Renal pelvis (tissue), 4 donors: ENCODE results near the gene DDX39A. TPM values are rescaled to one million over a fixed set of nuclear protein-coding genes. Genes with fewer than 3 reads are reported as not detected.
"Not testable (repeated sequence)": the region's sequence is repeated elsewhere in the genome, so short reads cannot be mapped to it uniquely, and the experiment has no call there.

Experiments used
- DNase-seq: peaks from one replicate; pipeline ENCODE4 v3.0.0-alpha.2; 2013
- polyA plus RNA-seq, 3 donors: library from polyadenylated mRNA; unstranded; fragments of 120-200 nt; gene quantifications; one replicate each; pipeline ENCODE4 v1.2.1, GENCODE V29; 2013; ENCODE audit not compliant: insufficient read length in 3 of 3

The DDX39A gene
- polyA plus RNA-seq, 3 donors = 54.0 to 67.7 (median 65.9) TPM

DNA sequence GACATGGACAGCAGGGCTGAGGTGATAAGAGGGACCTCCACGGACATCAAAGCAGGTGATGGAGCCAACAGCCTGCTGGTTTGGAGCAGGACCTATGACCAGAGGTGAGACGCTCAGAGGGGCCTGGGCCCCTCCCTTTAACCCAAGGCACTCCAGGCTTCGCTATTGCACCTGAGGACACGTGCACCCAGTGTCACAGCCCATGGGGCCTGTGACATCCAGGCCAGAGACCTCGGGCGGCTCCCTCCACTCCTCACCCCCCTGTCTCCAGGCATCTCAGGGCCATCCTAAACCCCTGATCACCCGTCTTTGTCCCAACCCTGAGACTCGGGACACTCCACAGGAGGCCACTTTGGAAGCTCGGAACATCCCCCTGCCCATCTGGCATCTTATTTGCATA, 25.0 kb downstream of the DDX39A start:
- no peak for DNase-seq

DNA sequence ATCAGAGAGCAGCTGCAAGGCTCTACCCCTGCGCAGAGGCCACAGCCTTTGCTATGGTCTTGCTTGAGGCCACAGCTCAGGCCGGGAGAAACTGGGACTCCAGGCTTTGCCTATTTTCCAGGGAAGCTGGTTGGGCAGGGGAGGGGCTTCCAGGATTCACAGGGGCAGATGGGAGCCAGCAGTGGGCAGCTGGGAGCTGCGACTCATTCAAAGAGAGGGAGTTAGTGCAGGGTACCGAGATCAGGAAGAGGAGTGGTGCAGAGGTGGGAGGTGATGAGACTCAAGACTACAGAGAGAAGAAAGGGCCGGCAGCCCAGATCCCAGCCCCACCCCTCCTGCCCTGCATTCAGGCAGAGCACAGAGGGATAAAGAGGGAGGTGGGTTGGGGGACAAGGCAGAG, 25.8 kb downstream of the DDX39A start:
- no peak for DNase-seq

DNA sequence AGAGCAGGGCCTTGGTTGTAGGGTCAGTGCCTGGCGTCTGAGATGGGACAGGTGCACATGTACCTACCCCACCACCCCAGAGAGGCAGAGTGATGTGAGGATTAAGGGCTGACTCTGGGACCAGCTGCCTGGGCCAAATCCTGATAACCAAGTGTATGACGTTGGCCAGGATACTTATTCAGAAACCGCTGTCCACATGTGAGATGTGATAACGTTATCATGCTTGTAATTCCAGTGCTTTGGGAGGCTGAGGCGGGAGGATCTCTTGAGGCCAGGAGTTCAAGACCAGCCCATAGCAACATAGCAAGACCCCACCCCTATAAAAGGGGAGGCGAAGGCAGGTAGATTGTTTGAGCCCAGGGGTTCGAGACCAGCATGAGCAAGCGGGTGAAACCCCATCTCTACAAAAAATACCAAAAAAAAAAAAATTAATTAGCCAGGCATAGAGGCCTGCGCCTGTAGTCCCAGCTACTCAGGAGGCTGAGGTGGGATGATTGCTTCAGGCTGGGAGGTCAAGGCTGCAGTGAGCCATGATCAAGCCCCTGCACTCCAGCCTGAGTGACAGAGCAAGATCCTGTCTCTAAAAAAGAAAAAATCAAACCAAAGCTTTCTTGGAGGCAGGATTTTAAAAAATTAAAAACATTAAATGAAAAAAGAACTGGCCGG, 27.9 kb downstream of the DDX39A start:
- no peak for DNase-seq

DNA sequence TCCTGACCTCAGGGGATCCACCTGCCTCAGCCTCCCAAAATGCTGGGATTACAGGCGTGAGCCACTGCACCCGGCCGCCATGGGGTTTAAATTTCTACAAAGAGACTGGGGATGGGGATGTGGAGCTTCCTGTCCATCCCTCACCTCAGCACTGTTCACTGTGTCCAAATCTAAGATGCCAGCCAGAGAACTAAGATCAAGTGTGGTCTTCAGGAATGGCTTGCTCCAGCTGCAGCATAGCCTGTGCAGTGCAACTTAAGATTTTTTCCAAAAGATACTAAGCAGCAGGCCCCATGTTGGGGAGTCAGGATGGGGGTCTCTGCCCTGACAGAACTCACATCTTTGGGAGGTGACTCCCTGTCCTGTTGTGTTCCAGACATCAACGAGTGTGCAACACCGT, 28.6 kb downstream of the DDX39A start:
- no peak for DNase-seq

DNA sequence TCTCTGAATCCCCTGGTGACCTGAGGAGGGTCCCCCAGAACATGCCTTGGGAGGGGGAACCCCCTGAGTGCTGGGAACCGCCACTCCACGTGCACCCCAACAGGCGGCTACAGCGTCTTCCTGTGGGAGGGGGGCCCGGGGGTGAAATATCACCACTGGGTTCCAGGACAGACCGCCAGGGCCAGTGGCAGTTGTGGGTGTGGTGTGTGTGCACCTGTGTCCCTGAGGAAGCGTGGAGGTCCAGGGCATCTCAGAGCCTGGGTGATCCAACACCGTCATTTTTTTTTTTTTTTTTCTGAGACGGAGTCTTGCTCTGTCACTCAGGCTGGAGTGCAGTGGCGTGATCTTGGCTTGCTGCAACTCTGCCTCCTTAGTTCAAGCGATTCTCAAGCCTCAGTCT, 33.6 kb downstream of the DDX39A start:
- no peak for DNase-seq

DNA sequence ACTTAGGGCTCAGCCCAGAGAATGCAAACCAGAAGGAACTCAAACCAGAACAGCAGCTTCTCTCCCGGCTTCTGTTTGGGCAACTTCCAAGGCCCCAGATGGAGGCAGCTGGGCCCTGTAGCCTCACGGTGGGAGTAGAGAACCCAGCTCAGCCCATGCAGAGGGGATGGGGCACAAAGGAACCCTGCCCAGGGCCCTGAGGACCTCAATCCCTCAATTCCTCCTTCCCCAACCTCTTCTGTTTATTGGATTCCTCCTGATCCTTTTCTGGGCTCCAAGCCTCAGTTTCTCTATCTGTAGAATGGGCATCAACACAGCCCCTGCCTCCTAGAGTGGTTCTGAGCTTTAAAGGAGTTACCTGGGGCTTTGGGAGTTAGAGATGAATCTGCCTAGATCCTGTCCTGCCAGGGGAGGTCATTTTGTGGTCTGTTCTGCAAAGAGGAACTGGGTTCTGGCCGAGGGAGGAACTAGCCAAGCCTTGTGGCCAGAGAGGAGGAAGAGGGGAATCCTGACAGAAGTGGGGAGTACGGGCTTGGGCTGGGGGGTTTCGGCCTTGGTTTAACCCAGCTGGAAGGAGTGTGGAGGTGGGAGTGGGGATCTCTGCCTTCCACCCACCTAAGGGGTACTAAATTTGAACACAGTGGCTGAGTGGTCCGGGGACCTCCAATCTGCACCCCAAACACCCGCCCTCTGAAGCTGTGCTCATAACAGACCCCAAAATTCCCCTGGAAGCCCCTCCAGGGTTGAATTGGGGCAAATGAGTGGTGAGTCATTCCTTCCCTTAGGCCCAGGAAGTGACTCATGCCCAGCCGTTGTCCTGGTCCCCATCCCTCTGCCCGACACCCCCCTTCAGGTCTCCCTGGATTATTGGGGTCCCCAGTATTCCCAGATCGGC, 35.2 kb downstream of the DDX39A start:
- DNase-seq = no peak

DNA sequence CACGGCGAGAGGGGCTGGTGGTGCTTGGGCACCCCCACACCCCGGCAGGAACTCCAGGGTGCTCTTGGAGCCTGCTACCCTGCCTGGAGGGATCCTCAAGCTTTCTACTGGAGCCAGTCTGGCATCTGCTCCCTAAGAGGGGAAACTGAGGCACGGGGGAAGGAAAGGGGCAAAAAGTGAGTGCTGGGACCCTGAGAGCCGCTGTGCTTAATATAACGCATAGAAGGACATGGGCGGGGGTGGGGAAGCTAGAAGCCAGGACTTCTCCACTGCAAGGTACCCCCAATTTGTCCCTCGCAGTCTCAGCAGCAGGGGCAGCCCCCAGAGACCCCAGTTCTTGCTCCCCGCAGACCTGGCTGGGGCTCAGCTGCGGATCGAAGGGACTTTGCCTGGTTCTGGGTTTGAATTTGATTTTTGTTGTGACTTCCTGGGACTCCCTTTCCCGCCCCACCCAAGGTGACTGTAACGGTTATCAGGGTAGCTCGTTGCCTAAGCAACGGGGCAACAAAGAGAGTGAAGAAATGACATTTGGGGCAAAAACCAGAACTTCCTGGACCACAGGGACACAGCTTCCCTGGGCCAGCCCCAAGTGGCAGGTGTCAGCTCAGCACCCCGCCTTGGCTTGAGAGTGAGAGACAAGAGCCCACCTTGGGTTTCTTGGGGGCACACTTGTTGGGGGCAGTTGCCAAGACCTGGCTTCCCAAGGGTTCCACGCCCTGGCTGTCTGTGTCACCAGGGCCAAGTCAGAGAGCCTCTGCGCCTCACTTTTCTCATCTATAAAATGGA, 37.3 kb downstream of the DDX39A start:
- DNase-seq = no peak

DNA sequence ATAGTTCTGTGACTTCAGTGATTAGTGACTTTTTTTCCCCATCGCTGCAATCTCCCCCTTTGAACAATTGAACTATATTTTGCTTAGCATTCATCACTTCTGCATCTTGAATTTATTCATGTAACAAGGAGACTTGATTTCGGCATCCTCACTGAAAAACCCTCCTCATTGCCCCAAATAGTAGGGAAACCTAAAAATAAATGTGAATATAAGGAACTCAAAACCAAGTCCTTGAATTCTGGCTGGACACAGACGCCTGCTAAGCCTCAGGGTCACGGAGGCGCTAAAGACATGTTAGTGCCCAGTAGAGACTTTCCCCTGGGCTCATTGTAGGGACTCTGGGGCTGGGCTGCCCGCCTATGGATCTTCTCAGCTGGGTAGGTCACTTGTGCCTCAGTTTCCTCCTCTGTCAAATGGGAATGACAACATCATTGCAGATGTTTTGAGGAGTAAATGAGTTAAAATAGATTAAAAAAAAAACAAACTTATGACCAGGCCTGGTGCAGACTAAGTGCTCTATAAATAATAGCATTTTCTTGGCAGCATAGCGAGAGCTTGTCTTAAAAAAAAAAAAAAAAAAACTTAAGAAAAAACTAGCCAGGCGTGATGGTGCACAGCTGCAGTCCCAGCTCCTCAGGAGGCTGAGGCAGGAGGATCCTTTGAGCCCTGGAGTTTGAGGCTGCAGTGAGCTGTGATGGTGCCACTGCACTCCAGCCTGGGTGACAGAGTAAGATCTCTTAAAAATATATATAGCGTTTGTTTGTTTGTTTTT, 39.7 kb downstream of the DDX39A start:
- no peak for DNase-seq

DNA sequence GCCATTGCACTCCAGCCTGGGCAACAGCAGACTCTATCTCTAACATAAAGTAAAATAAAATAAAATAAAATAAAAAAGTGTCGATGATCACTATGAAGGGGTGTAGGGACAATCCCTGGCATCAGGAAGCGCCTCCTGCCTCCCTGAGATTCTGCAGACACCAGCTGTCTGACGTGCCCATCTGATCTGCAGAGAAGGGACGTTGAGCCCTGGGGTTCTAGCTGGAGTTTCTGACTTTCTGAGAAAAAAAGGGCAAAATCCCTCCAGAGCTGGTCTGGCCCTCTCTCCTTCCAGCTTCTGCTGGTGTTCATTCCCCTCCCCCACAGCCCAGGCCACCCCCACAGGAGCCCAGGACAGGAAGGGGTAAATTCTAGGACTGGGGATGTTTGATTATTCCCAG, 40.3 kb downstream of the DDX39A start:
- DNase-seq = no peak

DNA sequence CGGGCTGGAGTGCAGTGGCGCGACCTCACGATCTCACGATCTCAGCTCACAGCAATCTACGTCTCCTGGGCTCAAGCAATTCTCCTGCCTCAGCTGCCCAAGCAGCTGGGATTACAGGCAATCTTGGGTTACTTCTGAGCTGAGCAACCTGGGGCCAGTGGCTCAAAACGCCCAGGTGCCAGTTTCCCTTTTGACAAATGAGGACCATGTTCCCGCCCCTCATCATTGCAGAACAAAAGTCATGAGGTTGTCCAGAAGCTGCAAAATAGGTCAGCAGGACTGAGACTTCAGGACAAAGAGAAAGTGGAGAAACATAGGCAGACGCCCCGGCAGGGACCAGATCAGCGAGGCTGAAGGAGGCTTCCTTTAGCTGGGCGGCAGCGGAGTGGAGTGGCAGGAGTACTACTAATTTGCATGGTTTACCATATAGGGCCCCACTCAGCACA, 41.2 kb downstream of the DDX39A start:
- DNase-seq = no peak

DNA sequence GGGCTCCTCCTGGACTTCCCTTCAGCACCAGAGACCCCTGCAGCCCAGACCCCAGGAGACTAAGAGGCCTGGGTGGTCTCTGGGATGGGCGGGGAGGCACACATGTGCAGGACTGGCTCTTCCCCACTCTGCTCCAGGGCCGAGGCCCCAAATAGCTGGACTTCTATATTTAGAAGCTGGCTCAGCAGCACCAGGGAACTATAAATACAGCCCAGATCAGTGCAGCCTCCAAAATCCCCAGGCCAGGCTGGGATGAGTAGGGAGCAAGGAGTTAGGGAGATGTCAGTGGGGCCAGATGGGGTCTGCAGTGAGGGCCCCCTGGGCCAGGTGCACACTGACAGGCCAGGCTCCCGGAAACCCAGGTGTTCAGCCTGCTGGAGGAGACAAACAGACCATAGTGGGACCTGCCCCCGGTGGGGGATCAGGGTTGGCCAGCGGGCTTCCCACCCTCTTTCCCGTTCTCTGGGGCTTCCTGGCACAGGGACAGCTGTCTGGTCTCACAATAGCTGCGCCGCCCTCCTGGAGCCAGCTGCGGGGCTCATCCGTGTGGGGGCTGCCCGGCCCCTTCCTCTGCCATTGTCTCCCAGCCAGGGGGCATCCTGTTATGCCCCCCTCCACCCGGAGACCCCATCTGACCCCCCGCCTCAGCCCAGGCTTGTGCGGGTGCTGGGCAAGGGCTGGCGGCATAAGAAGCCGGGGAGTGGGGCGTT, 43.4 kb downstream of the DDX39A start:
- DNase-seq = no peak

DNA sequence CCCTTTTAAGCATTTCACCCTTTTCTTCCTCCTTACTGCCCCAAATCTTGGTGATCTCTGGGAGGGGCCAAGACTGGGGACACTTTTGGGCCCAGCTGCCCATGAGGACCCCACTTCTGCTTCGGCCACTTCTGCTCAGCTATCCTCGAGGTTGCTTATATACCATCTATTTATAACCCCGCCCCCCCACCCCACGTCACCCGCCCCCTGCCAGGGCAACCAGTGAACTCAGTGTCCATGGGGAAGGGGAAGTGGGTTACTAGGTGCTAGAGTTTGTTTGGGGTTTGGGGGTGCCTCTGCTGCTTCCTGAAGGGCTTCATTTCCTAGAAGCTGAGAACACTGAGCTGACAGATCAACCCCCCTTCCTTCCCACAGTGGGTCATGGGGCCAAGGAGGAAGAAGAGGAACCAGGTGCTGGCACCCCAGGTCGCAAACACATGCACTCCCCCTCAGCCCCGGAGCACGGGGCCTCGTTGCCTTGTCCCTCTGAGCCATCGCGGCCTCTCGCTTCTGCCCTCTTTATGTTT, 44.0 kb downstream of the DDX39A start:
- no peak for DNase-seq

DNA sequence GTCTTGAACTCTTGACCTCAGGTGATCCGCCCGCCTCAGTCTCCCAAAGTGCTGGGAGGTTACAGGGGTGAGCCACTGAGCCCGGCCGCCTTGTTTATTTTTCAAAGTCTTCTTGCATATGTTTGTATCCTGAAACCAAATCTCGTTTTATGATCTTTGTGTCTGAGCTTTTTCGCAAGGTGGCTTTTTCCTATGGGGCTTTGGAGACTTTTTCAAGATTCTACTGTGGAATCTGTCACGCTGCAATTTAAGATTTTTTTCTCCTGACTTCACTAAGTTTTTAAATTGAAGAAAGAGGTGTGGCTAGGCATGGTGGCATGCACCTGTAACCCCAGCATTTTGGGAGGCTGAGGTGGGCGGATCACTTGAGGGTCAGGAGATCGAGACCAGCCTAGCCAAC, 44.8 kb downstream of the DDX39A start:
- DNase-seq = not testable (repeated sequence)

DNA sequence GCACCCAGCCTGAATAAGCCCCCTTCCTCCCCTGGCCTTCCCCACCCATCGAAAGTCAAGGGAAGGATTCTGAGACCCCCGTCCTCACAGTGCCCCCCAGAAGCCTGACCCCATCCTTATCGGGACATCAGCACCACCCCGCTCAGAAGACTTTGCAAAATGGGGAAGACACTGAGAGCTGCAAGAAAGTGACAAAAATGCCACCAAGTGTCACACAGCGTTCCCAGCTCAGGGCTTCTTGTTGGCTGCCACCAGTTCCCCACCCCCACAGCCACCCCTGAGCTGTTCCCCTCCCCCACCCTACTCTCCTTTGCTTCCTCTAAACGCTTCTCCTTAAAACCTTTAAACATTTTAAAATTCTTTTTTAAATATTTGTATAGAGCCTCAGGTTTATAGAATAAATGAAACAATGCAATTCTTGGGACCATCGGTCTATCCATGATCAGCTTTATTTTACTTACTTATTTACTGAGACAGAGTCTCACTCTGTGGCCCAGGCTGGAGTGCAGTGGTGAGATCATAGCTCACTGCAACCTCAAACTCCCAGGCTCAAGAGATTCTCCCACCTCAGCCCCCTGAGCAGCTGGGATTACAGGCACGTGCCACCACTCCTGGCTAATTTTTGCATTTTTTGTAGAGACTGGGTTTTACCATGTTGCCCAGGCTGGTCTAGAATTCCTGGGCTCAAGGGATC, 46.6 kb downstream of the DDX39A start:
- not testable (repeated sequence) for DNase-seq

DNA sequence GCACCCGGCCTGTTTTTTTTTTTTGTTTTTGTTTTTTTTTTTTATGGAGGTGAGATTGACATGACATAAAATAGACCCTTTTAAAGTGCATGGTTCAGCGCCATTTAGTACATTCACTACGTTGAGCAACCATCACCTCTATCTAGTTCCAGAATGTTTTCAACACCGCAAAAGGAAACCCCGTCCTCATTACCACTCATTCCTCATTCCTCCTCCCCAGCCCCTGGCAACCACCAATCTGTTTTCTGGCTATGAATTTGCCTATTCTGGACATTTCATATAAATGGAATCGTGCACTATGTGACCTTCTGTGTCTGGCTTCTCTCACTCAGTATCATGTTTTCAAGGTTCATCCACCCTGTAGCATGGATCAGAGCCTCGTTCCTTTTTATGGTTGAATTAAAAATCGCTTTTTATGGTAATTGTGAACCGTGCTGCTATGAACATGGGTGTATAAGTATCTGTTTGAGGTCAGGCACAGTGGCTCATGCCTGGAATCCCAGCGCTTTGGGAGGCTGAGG, 47.8 kb downstream of the DDX39A start:
- no peak for DNase-seq

DNA sequence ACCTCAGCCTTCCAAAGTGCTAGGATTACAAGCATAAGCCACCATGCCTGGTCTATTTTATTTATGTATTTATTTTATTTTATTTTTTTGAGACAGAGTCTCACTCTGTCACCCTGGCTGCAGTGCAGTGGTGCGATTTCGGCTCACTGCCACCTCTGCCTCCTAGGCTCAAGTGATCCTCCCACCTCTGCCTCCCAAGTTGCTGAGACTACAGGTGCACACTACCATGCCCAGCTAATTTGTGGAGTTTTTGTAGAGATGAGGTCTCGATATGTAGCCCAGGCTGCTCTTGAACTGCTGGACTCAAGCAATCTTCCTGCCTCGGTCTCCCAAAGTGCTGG, 48.2 kb downstream of the DDX39A start:
- no peak for DNase-seq

DNA sequence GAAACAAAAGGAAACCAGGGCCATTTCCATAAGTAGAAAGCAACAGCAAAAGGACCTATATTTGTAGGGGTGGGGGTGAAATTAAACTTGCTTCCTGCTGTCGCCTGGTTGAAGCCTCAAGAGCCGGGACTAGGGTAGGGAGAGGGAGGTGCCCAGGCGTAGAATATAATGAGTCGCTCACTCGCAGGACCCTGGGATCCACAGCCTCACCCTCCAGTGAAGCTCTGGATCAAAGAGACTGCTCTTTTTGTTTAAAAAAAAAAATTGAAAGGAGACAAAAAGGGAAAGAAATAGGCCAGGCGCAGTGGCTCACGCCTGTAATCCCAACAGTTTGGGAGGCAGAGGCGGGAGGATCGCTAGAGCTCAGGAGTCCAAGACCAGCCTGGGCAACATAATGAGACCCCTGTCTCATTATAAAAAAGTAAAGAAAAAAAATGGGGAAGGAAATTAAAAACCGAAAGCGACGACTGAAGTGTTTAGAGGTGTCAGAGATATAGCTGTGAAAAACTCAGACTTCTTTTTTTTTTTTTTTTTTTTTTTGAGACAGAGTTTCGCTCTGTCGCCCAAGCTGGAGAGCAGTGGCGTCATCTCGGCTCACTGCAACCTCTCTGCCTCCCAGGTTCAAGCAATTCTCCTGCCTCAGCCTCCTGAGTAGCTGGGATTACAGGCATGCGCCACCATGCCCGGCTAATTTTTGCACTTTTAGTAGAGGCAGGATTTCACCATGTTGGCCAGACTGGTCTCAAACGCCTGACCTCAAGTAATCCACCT, 48.8 kb downstream of the DDX39A start:
- DNase-seq = no peak

DNA sequence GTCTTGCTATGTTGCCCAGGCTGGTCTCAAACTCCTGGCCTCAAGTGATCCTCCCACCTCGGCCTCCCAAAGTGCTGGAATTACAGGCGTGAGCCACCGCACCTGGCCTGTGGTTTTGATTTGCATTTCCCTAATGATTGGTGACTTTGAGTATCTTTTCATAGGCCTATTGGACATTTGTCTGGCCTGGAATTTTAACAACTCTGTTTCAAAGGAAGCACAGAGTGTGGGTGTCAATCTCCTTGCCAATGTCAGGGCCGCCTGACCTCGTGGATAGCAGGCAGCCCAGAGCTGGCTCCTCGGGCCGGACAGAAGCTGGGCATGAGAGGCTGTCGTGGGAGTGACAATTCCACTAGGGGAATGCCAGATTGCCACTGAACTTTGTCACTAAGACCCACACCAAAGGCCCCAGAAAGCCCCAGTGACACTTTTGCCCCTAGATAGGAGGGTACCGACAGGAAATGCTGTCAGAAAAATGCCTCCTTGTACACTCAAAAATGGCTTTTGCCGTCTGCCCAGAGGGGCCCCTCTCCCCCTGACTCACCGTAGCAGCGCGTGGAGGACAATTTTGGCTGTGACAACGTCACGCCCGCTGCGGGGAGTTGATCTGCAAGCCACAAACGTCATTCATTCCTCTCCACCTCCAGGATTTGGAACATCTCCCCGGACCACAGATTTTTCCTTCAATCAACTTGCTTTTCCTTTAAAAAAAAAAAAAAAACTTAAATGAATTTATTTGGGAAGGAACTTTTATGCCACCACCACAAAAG, 49.6 kb downstream of the DDX39A start:
- DNase-seq = no peak
